ENCODE measurements around the gene TBC1D5.
"Not testable (repeated sequence)": the region's sequence is repeated elsewhere in the genome, so short reads cannot be mapped to it uniquely, and the experiment has no call there.

The TBC1D5 gene

DNA sequence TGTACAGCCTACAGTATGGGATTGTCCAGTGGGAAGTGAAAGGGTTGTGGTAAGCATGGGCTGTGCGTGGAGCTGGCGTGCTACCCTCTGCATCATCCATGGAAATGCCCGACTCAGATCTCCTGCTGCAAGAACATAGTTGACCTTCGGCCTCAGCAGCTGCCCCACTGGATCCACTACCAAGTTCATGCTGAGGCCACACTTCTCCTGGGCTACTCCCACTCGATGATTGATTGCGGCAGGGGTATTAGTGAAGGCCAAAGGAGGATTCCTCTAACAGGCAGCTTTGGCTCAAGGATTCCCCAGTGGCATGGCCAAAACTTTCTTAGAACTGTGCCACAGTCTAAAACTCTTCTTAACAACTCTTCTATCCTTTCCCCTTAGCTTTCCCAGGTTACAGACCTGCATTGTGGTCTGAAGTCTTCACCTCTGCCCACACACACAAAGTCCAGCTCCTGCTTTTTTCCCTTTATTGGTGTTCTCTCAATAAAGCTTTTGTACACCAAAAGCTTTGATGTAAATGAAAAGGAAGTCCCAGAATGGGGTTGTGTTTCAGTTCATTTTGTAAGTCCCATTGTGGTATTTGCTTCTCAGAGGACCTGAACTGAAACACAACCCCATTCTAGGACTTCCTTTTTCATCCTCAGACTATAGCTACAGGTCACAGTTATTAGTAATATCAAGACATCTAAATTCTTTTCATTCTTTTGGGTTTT lies 4.9 kb upstream of the TBC1D5 start:
- no peak for DNase-seq

DNA sequence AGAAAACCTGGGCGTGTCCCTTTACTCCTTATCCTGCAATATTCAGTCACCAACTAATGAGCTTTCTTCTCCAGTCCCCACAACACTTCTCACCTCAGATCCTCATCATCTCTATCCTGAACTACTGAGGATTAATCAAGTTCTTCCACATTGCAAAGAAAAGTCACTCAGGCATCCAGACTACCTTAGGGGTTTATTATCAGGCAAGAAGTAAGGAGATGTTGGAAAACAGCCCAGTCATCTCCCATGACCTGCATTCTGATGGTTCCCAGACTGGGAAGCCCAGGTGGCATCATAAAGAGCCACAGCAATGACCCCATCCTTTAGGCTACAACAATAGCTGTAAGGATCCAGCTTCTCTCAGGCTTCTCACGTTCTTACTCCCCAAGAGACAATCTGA lies 3.5 kb upstream of the TBC1D5 start:
- no peak for DNase-seq

DNA sequence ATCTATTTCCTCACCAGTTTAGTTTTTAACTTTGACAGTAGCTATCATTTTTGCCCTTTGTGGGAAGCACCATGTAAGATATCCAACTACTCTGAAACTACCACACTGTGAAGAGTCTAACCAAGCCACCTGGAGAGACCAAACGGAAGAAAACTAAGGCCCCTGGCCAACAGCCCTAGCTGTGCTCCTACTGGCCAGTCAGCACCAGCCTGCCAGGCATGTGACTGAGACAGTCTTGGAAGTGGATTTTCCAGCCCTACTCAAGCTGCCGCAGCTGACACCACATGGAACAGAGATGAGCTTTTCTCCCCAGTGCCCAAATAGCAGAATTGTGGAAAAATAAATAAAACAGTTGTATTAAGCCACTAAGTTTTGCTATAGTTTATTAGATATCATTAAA lies 2.9 kb upstream of the TBC1D5 start:
- DNase-seq, result no peak

DNA sequence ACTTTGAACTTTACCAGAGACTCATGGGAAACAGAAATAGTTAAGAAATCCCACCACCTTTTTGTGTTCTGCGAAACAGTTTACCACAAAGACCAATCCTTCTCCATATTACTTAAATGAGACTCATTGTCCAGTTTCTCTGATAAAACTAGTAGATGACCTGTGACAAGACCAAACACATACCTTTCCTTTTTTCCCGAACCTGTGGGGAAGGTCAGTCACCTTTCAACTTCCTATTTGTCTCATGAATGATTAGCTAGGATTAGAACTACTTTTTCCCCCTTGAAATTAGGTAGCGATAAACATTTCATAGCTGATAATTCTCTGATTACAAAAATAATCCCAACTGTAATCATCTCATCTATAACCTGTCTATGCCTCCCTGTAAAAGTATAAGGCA lies 2.3 kb upstream of the TBC1D5 start:
- no peak for DNase-seq

DNA sequence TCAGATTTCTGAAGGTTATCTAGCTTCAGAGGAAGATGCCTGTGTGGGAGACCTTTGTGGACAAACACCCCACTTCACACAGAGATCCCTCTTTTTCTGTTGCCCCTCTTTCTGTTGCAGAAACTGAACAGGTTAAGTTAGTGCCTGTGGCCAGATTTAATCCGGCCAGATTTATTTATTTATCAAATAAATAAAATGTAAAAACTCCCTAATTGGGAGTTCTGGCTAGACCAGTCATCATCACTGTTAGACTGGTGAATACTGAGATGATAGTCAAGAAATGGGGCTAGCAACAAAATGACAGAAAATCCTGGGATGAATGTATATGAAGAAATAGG lies 1.2 kb upstream of the TBC1D5 start:
- no peak for DNase-seq

DNA sequence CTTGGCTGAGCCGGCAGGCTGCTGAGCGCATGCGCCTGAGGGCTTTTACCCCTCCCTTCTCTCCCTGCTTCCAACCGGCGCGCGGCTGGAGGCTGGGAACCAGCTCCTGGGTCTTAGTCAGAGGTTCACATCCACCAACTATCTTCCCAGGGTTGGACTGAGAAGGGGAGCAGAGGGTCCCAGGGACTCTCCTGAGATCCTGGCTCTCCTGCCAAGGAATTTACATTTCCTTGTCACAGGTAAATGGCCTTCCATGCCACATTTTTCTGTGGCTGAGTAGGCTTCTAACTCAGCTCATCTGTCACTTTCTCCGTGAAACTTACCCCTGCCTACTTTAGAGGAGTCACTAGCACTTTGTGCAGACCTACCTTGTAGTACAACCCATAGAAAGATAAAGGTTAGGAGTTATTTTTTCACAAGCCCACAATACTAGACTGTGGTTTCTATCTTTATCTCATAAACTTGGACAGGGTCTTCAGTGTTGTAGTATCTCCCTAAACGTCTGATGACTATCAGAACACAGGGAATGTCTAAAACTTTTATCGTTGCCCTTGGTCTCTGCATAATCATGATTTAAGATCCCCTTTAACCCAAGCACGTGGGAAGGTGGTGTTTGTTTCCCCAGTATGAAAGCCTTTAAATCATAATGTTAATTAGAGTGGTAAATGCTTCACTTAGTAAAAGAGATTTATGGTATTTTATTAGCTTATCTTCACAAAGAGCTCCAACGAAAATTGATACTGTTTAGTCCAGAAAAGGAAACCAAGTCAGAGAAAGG lies 638 bp upstream of the TBC1D5 start:
- no peak for DNase-seq

- DNase-seq, result no peak
Observed at GRCh38 chr3:17741621-17742101, 770 bp downstream of the TBC1D5 start.

DNA sequence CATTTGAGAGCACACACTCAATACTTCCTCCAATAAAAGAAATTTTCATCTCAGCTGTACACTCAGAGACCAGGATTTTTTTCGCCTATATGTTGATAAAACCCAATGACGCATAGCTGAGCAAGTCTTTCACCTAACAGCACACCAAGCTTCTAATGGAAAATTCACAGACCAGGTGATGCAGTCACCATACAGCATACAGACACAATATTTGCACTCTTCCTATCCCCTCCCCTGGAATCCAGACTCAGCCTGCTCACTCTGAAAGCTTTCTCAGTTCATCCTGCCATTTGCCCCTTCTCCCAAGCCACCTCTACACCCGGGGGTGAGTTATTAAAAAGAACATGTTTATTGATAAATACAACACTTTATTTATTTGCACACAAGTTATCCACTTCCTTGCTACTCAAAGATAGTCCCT lies 1.7 kb downstream of the TBC1D5 start:
- peak; percentile 19 for DNase-seq

DNA sequence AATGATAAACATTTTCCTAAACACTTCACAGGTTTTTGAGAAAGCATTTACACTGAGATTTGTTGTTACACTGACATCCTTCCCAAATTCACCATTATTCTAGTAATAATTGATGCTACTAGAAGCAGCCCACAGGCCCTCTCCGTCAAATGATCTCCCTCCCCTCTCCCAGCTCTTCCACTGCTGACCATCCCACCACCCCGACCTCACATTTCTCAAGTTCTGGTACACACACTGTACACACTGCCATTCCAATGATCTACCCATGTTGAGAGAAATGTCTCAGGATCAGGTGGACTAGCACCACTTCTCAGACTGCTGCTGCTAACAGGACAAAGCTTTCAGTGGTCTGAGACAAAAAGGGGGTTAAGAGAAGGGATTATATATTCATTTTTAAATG lies 3.5 kb downstream of the TBC1D5 start:
- no peak for DNase-seq

GRCh38 chr3:17738219-17738618 lies 4.2 kb downstream of the TBC1D5 start:
- DNase-seq, result no peak

- no peak for DNase-seq
Observed at GRCh38 chr3:17737591-17737990, 4.8 kb downstream of the TBC1D5 start.

GRCh38 chr3:17735362-17735761 lies 7.1 kb downstream of the TBC1D5 start:
- DNase-seq, result not testable (repeated sequence)

GRCh38 chr3:17733768-17734167 lies 8.7 kb downstream of the TBC1D5 start:
- DNase-seq, result no peak

- no peak for DNase-seq
Observed at GRCh38 chr3:17733215-17733614, 9.2 kb downstream of the TBC1D5 start.

- peak; percentile 78 for DNase-seq
Observed at GRCh38 chr3:17730318-17730967, 12.0 kb downstream of the TBC1D5 start.

DNA sequence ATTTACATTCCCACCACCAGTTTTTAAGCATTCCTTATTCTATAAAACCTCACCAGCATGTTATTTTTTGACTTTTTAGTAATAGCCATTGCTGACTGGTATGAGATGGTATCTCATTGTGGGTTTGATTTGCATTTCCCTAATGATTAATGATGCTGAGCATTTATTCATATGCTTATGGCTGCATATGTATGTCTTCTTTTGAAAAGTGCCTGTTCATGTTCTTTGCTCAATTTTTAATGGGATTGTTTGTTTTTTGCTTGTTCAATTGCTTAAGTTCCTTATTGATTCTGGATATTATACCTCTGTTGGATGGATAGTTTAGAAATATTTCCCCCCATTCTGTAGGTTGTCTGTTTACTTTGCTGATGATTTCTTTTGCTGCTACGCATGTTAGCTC lies 16.1 kb downstream of the TBC1D5 start:
- DNase-seq, result no peak

GRCh38 chr3:17725844-17726243 lies 16.6 kb downstream of the TBC1D5 start:
- not testable (repeated sequence) for DNase-seq

- no peak for DNase-seq
Observed at GRCh38 chr3:17724948-17725347, 17.5 kb downstream of the TBC1D5 start.

GRCh38 chr3:17724122-17724521 lies 18.3 kb downstream of the TBC1D5 start:
- DNase-seq, result no peak

- DNase-seq, result no peak
Observed at GRCh38 chr3:17717411-17717810, 25.0 kb downstream of the TBC1D5 start.

DNA sequence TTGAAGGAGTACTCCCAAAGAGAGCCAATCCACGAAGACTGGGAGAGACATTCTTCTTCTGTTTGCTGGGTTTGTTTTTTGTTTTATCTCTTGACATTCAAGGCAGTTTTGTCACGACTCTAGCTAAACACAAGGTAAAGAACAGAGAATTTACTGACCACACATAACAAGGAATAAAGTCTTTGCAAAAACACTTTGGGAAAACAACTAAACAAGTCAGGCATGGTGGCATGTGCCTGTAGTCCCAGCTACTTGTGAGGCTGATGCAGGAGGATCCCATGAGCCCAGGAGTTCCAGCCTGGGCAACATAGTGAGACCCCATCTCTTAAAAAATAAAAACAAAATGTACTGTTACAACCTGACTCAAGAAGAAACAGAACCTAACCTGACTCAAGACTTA lies 28.0 kb downstream of the TBC1D5 start:
- no peak for DNase-seq

GRCh38 chr3:17709236-17709810 lies 33.1 kb downstream of the TBC1D5 start:
- no peak for DNase-seq

GRCh38 chr3:17707813-17708543 lies 34.5 kb downstream of the TBC1D5 start:
- no peak for DNase-seq
